Activated effector memory CD4-positive, alpha-beta T cell treated with anti-CD3 and anti-CD28 coated beads, Interleukin-2, amount 50 U/mL, for 16 hours (primary cell): ENCODE measurements around the gene ARMC12.

Experiments
- DNase-seq: peaks from one replicate; pipeline ENCODE4 v3.0.0-alpha.2; 2020

Gene ARMC12

GRCh38 chr6:35736253-35736894, 458 bp upstream of the ARMC12 start:
- peak; percentile 93 for DNase-seq

- no peak for DNase-seq
Observed at GRCh38 chr6:35737413-35738211, 780 bp downstream of the ARMC12 start.

- no peak for DNase-seq
Observed at GRCh38 chr6:35739645-35740524, 3.1 kb downstream of the ARMC12 start.

GRCh38 chr6:35742842-35743241, 6.0 kb downstream of the ARMC12 start:
- DNase-seq, result no peak

- DNase-seq, result no peak
Observed at GRCh38 chr6:35745509-35745908, 8.7 kb downstream of the ARMC12 start.

- no peak for DNase-seq
Observed at GRCh38 chr6:35746516-35746915, 9.7 kb downstream of the ARMC12 start.

- DNase-seq, result no peak
Observed at GRCh38 chr6:35747877-35748276, 11.0 kb downstream of the ARMC12 start.

GRCh38 chr6:35750557-35750956, 13.7 kb downstream of the ARMC12 start:
- no peak for DNase-seq

GRCh38 chr6:35751594-35751993, 14.8 kb downstream of the ARMC12 start:
- DNase-seq, result no peak

- DNase-seq, result no peak
Observed at GRCh38 chr6:35752330-35752729, 15.5 kb downstream of the ARMC12 start.

- no peak for DNase-seq
Observed at GRCh38 chr6:35754452-35755277, 17.8 kb downstream of the ARMC12 start.

GRCh38 chr6:35755278-35755924, 18.6 kb downstream of the ARMC12 start:
- no peak for DNase-seq

GRCh38 chr6:35757456-35758123, 20.8 kb downstream of the ARMC12 start:
- no peak for DNase-seq

GRCh38 chr6:35759426-35759825, 22.6 kb downstream of the ARMC12 start:
- no peak for DNase-seq

- no peak for DNase-seq
Observed at GRCh38 chr6:35765739-35766138, 28.9 kb downstream of the ARMC12 start.

- DNase-seq, result no peak
Observed at GRCh38 chr6:35769211-35769610, 32.4 kb downstream of the ARMC12 start.

GRCh38 chr6:35771343-35771627, 34.5 kb downstream of the ARMC12 start:
- DNase-seq, result no peak

- no peak for DNase-seq
Observed at GRCh38 chr6:35774116-35774794, 37.4 kb downstream of the ARMC12 start.

GRCh38 chr6:35775031-35775430, 38.2 kb downstream of the ARMC12 start:
- no peak for DNase-seq

- no peak for DNase-seq
Observed at GRCh38 chr6:35776364-35777215, 39.8 kb downstream of the ARMC12 start, which contains the start of gene CLPSL2. Gene CLPSL2 (plus strand): TSS chr6:35776598. CDS start chr6:35776619, 21 bp downstream.
